Endothelial cell of umbilical vein (primary cell): ENCODE results near the gene TLDC2. TPM values are rescaled to one million over a fixed set of nuclear protein-coding genes. Genes with fewer than 3 reads are reported as not detected.

Experiments used
- BruUV-seq: library from RNA; stranded (reverse); fragments of 400-500 nt; replicated peaks from 2 replicates; lab custom pipeline; 2021; lab: Mats Ljungman, UMichigan
- CTCF ChIA-PET: fragments of 300-600, 350-600 bp; sonication (Branson Sonifier 250); formaldehyde crosslinking; loops from one replicate; lab custom pipeline; 2021; ENCODE audit warnings: antibody characterized with exemption, inconsistent platforms; lab: Charles Lee
- POLR2A ChIA-PET: fragments of 300-600, 350-600 bp; sonication (Branson Sonifier 250); formaldehyde crosslinking; loops from one replicate; lab custom pipeline; 2021; ENCODE audit warnings: antibody characterized with exemption, inconsistent platforms; lab: Charles Lee
- DNase-seq: peaks from one replicate; pipeline ENCODE4 v3.0.0-alpha.2; 2011; ENCODE audit warnings: low read depth, low spot score
- FAIRE-seq: peaks from 2 replicates; lab custom pipeline; 2011; peaks lifted over from hg19 to GRCh38; lab: Jason Lieb, UNC
- H2AFZ ChIP-seq: 2 replicates; pipeline ENCODE4 v1.6.0; 2012; ENCODE audit warnings: low read depth, low read length, control low read depth, inconsistent platforms
- H3K27ac ChIP-seq: 2 replicates; pipeline ENCODE4 v1.5.1; 2011; ENCODE audit warnings: low read depth, mild to moderate bottlenecking, control low read depth, low read length, moderate library complexity; ENCODE audit not compliant: insufficient read depth
- H3K27me3 ChIP-seq, 2 experiments: 2 replicates each; pipeline versions ENCODE4 v1.6.0 to v1.6.1; 2011; ENCODE audit warnings: low read length in 2 of 2, mixed read lengths in 1 of 2; ENCODE audit not compliant: control insufficient read depth in 2 of 2, insufficient read depth in 2 of 2
- H3K36me3 ChIP-seq, 2 experiments: 2 replicates in 1 of 2; 3 replicates in 1 of 2; pipeline ENCODE4 v1.5.1; 2011; ENCODE audit warnings: low read length in 2 of 2, mild to moderate bottlenecking in 1 of 2, moderate library complexity in 1 of 2; ENCODE audit not compliant: control insufficient read depth in 2 of 2, insufficient read depth in 2 of 2; ENCODE audit errors: extremely low read depth in 1 of 2
- H3K4me1 ChIP-seq: 3 replicates; pipeline ENCODE4 v1.5.1; 2011; ENCODE audit warnings: mild to moderate bottlenecking, low read length; ENCODE audit not compliant: control insufficient read depth, insufficient read depth; ENCODE audit errors: extremely low read depth
- H3K4me2 ChIP-seq: 2 replicates; pipeline ENCODE4 v1.6.1; 2011; ENCODE audit warnings: low read length, control low read depth, mixed read lengths; ENCODE audit not compliant: insufficient read depth
- H3K4me3 ChIP-seq, 3 experiments: fragments of 200-600 bp in 1 of 3; sonication (generic), shearing (Covaris generic) in 1 of 3; replicated peaks in 1 of 3; 2 replicates each; pipeline ENCODE4 v1.5.1; 2011 to 2016; ENCODE audit warnings: control low read depth in 3 of 3, low read length in 3 of 3, mild to moderate bottlenecking in 2 of 3, inconsistent platforms in 1 of 3, low read depth in 1 of 3, moderate library complexity in 1 of 3; ENCODE audit not compliant: insufficient read depth in 1 of 3
- H3K79me2 ChIP-seq: 2 replicates; pipeline ENCODE4 v1.6.0; 2012; ENCODE audit warnings: low read length, inconsistent platforms; ENCODE audit not compliant: control insufficient read depth, insufficient read depth
- H3K9ac ChIP-seq: replicated peaks from 2 replicates; pipeline ENCODE3; 2011; ENCODE audit warnings: low read length, control low read depth; ENCODE audit not compliant: insufficient read depth; ENCODE audit errors: extremely low read depth
- H3K9me1 ChIP-seq: replicated peaks from 3 replicates; pipeline ENCODE4 v1.6.0; 2011; ENCODE audit warnings: mild to moderate bottlenecking, low read length; ENCODE audit not compliant: control insufficient read depth, insufficient read depth; ENCODE audit errors: extremely low read depth
- H3K9me3 ChIP-seq: replicated peaks from 2 replicates; pipeline ENCODE4 v1.5.1; 2012; ENCODE audit warnings: low read length, inconsistent platforms; ENCODE audit not compliant: control insufficient read depth, insufficient read depth
- H4K20me1 ChIP-seq: replicated peaks from 2 replicates; pipeline ENCODE3; 2011; ENCODE audit warnings: mild to moderate bottlenecking, low read length; ENCODE audit not compliant: control insufficient read depth, insufficient read depth; ENCODE audit errors: extremely low read depth
- CTCF ChIP-seq, 2 donors: IDR thresholded peaks; 1 replicate in 1 of 2; 2 replicates in 1 of 2; pipeline ENCODE4 v1.5.1; 2011; ENCODE audit warnings: low read length in 2 of 2, mild to moderate bottlenecking in 2 of 2, moderate library complexity in 2 of 2, control low read depth in 1 of 2, inconsistent platforms in 1 of 2, low read depth in 1 of 2; ENCODE audit not compliant: insufficient read depth in 1 of 2; ENCODE audit errors: extremely low read depth in 1 of 2
- EZH2 ChIP-seq: IDR thresholded peaks from 2 replicates; pipeline ENCODE4 v1.6.1; 2012; ENCODE audit warnings: borderline replicate concordance, low read depth, mild to moderate bottlenecking, moderate library complexity, low read length, inconsistent platforms; ENCODE audit not compliant: severe bottlenecking
- FOS ChIP-seq: IDR thresholded peaks from 2 replicates; pipeline ENCODE4 v1.6.1; 2011; ENCODE audit warnings: mild to moderate bottlenecking, low read length, moderate library complexity, borderline replicate concordance; ENCODE audit not compliant: insufficient read depth
- GATA2 ChIP-seq: IDR thresholded peaks from 2 replicates; pipeline ENCODE4 v1.7.0; 2011; ENCODE audit warnings: low read depth, mild to moderate bottlenecking, moderate library complexity, mixed read lengths, low read length; ENCODE audit not compliant: insufficient read length, insufficient read depth
- JUN ChIP-seq: IDR thresholded peaks from 2 replicates; pipeline ENCODE4 v1.6.1; 2011; ENCODE audit warnings: borderline replicate concordance, low read depth; ENCODE audit not compliant: insufficient read length, insufficient read depth
- MAX ChIP-seq: IDR thresholded peaks from 2 replicates; pipeline ENCODE4 v1.6.1; 2011; ENCODE audit not compliant: insufficient read depth, insufficient read length
- MYC ChIP-seq: IDR thresholded peaks from one replicate; pipeline ENCODE4 v1.6.1; 2011; ENCODE audit warnings: mild to moderate bottlenecking, low read depth, low read length
- POLR2A ChIP-seq: IDR thresholded peaks from 2 replicates; pipeline ENCODE4 v1.6.1; 2012; ENCODE audit warnings: low read depth, mild to moderate bottlenecking, control low read depth, low read length
- POLR2AphosphoS5 ChIP-seq: IDR thresholded peaks from 2 replicates; pipeline ENCODE4 v1.6.1; 2012; ENCODE audit warnings: low read depth, mild to moderate bottlenecking, control low read depth, low read length, moderate library complexity; ENCODE audit not compliant: insufficient read depth
- dilution Hi-C: fragments of 300-500 bp; cut with MboI; formaldehyde crosslinking; loops from one replicate; pipeline ENCODE4 v1.15.0; 2019; ENCODE audit warnings: low sequenced_read_pairs; ENCODE audit not compliant: extremely low pct_ligation_motif_present
- intact Hi-C: fragments of 100-400 bp; cut with micrococcal nuclease; formaldehyde crosslinking; loops from one replicate; pipeline ENCODE4 v1.10.0; 2022
- polyA plus RNA-seq, 4 experiments: library from polyadenylated mRNA; depleted of rRNA in 3 of 4; stranded (reverse) in 3 of 4; unstranded in 1 of 4; fragments of >200 nt; gene quantifications; 2 replicates each; pipeline versions ENCODE4 v1.2.1 to v1.2.3, GENCODE V29; 2011 to 2012; ENCODE audit warnings: missing spikeins in 1 of 4
- total RNA-seq: library from RNA; stranded (reverse); gene quantifications from 2 replicates; pipeline ENCODE4 v1.2.3, GENCODE V29; 2021

Gene TLDC2
- total and polyA plus RNA-seq, 2 donors (not counting 3 experiments of a cell fraction or from before 2014, with no cell fraction given): not detected

- Histone ChIP-seq H3K27ac (no peak overlapping the region), H3K4me1 (no peaks in the 10 kb centered on the region), H3K36me3 (no peaks in the 10 kb centered on the region), H4K20me1 (no peaks in the 10 kb centered on the region), H3K9ac (no peak overlapping the region), H2AFZ (no peak overlapping the region), H3K79me2 (no peaks in the 10 kb centered on the region), H3K9me3 (no peaks in the 10 kb centered on the region), H3K4me3 (no peak overlapping the region), H3K27me3 (no peaks in the 10 kb centered on the region), H3K4me2 (no peak overlapping the region), H3K9me1 (no peaks in the 10 kb centered on the region)
- intact Hi-C loops (no loop called here), dilution Hi-C loops (no loop called here)
- no TSS peak for BruUV-seq
- TF ChIP-seq MAX: no peak
- TF ChIP-seq FOS: no peak
- TF ChIP-seq POLR2AphosphoS5: no peak
- no peak for TF ChIP-seq JUN
- TF ChIP-seq GATA2: no peak
- no peak for TF ChIP-seq CTCF (IDR thresholded peaks at IDR 0.05; ENCODE audit: extremely low read depth in 1 of 2, insufficient read depth in 1 of 2, low read depth in 1 of 2, low read length in 2 of 2)
- TF ChIP-seq EZH2: no peak
- no peak for TF ChIP-seq MYC
- no peak for TF ChIP-seq POLR2A
- ChIA-PET POLR2A (no interaction called here), CTCF (interaction anchor here (2.3 kb wide), 1 partner anchor 7 kb away, joined by 8 read pairs; no protein-coding TSS in a partner anchor)
- FAIRE-seq (no peak), DNase-seq (no peak)
These were observed 3.0 kb downstream of the TLDC2 start for GRCh38 chr20:36878941-36879340.
